Activated T-helper 1 cell treated with anti-CD3 and anti-CD28 coated beads, Interleukin-12 subunit alpha, Interleukin-12 subunit beta, Interleukin-2, Interleukin-4 antibody, amounts not matched to agents 30 ng/mL and 10 ng/mL and 1 ng/mL, durations not matched to agents 14 hours and 24 hours and 36 hours (primary cell): ENCODE data around the gene SH3RF3. TPM values are rescaled to one million over a fixed set of nuclear protein-coding genes. Genes with fewer than 3 reads are reported as not detected.

Experiments used
- DNase-seq: peaks from one replicate; pipeline ENCODE4 v3.0.0; 2021; ENCODE audit warnings: low spot score
- H3K27ac Mint-ChIP-seq: one replicate; pipeline ENCODE4 v1.8.0; 2021; ENCODE audit warnings: mild to moderate bottlenecking, mixed read lengths
- H3K27me3 Mint-ChIP-seq: one replicate; pipeline ENCODE4 v1.8.0; 2022; ENCODE audit warnings: mild to moderate bottlenecking, moderate library complexity, mixed read lengths; ENCODE audit not compliant: insufficient read depth
- H3K36me3 Mint-ChIP-seq: one replicate; pipeline ENCODE4 v1.8.0; 2021; ENCODE audit warnings: low read depth, mixed read lengths
- H3K4me1 Mint-ChIP-seq: one replicate; pipeline ENCODE4 v1.8.0; 2021; ENCODE audit warnings: low read depth, mixed read lengths
- H3K4me3 Mint-ChIP-seq: one replicate; pipeline ENCODE4 v1.8.0; 2021; ENCODE audit warnings: mild to moderate bottlenecking, moderate library complexity, mixed read lengths
- H3K9me3 Mint-ChIP-seq: one replicate; pipeline ENCODE4 v1.8.0; 2021; ENCODE audit warnings: mixed read lengths
- intact Hi-C: fragments of 100-400 bp; cut with micrococcal nuclease; formaldehyde crosslinking; loops from one replicate; pipeline ENCODE4 v1.15.1; 2024
- total RNA-seq: library from RNA; stranded (reverse); gene quantifications from 2 replicates; pipeline ENCODE4 v1.2.3, GENCODE V29; 2022

The SH3RF3 gene
- total RNA-seq, 1 donor from 2014 or later: 0.39 TPM

GRCh38 chr2:109432421-109432820 lies 303.4 kb downstream of the SH3RF3 start:
- Mint-ChIP-seq H3K36me3 (no peaks in the 10 kb centered on the region), H3K27ac (no peak overlapping the region), H3K4me1 (no peaks in the 10 kb centered on the region), H3K9me3 (no peaks in the 10 kb centered on the region), H3K27me3 (peaks cover 3% of the 10 kb centered on the region), H3K4me3 (no peak overlapping the region)
- intact Hi-C loops: no loop called here
- no peak for DNase-seq

DNA sequence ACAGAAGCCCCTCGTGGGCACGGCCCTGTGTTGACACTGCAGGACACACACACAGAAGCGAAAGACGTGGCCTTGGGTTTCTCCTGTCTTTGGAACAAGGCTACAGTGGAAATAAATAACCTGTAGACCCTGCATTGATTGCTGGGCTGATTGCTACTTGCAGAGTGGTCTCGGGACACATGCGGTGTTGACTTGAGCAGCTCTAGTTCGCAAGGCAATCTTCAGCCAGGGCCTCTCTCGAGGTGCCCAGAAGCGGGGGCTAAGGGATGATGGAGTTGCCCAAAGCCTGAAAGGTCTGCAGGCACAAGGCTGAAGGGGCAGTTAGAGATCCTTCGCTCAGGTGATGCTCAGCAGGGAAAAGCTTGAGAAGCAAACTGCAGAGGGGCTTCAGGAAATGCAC lies 304.5 kb downstream of the SH3RF3 start:
- no peaks in the 10 kb centered on the region for H3K4me1 Mint-ChIP-seq
- H3K9me3 Mint-ChIP-seq: no peaks in the 10 kb centered on the region
- no peak overlapping the region for H3K27ac Mint-ChIP-seq
- H3K4me3 Mint-ChIP-seq: no peak overlapping the region
- no peaks in the 10 kb centered on the region for H3K36me3 Mint-ChIP-seq
- intact Hi-C loops: no loop called here
- H3K27me3 Mint-ChIP-seq: peaks cover 3% of the 10 kb centered on the region
- no peak for DNase-seq

DNA sequence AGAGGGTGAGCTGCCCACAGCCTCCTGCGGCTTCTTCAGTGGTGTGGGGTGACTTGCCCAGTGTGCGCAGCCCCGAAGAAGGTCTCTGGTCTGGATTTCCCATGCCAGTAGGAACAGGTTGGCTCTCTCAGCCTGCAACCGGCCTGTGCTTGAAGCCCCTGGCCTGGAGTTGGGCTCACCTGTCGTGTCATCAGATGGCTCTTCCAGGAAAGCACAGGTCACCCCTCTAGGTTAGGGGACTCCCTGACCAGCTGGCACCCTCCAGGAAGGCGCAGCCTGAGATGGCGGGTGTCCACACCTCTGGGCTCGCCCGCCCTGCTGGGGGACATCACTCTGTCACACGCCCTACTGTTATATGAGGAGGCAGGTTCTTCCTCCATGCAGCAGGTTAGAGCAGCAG lies 304.9 kb downstream of the SH3RF3 start:
- H3K4me1 Mint-ChIP-seq: no peaks in the 10 kb centered on the region
- DNase-seq: no peak
- H3K4me3 Mint-ChIP-seq: no peak overlapping the region
- intact Hi-C loops: no loop called here
- no peaks in the 10 kb centered on the region for H3K9me3 Mint-ChIP-seq
- H3K27ac Mint-ChIP-seq: no peak overlapping the region
- H3K36me3 Mint-ChIP-seq: no peaks in the 10 kb centered on the region
- H3K27me3 Mint-ChIP-seq: peaks cover 3% of the 10 kb centered on the region

- DNase-seq: no peak
- Mint-ChIP-seq H3K36me3 (no peaks in the 10 kb centered on the region), H3K4me3 (no peak overlapping the region), H3K27ac (no peak overlapping the region), H3K4me1 (no peaks in the 10 kb centered on the region), H3K27me3 (peaks cover 3% of the 10 kb centered on the region), H3K9me3 (no peaks in the 10 kb centered on the region)
- intact Hi-C loops: no loop called here
These were observed 305.3 kb downstream of the SH3RF3 start for GRCh38 chr2:109434351-109434750.

DNA sequence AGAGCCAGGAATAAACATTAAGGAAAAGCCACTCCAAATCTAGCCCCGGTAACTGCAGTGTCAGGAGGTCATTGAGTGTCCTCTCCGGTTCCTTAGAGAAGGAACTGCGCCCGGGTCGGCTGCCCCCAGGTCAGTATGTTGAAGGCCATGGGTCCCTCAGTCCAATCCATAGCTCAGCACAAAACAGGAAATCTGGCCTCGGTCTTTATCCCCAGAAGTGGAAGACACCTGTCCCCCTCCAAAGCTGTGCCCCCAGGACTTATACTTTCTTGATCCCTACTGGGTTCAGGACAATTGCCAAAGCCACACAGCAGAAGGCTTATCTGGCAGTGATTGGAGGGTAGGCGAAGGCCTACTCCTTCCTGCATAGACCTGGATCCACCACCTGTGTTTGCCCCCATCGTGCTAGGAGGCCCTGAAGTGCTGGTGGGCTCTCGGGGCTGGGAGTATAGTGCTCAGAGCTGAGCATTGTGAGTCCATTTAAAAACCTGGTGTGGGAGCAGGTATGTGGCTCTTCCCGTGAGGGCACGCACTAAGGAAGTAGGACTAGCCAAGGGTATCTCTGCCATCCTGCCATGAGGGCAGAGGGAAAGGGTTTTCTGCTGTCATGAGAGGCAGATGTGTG lies 306.2 kb downstream of the SH3RF3 start:
- Mint-ChIP-seq H3K27ac (no peak overlapping the region), H3K27me3 (peaks cover 3% of the 10 kb centered on the region), H3K4me1 (no peaks in the 10 kb centered on the region), H3K9me3 (peaks cover 4% of the 10 kb centered on the region), H3K4me3 (no peak overlapping the region), H3K36me3 (no peaks in the 10 kb centered on the region)
- no peak for DNase-seq
- intact Hi-C loops: no loop called here

DNA sequence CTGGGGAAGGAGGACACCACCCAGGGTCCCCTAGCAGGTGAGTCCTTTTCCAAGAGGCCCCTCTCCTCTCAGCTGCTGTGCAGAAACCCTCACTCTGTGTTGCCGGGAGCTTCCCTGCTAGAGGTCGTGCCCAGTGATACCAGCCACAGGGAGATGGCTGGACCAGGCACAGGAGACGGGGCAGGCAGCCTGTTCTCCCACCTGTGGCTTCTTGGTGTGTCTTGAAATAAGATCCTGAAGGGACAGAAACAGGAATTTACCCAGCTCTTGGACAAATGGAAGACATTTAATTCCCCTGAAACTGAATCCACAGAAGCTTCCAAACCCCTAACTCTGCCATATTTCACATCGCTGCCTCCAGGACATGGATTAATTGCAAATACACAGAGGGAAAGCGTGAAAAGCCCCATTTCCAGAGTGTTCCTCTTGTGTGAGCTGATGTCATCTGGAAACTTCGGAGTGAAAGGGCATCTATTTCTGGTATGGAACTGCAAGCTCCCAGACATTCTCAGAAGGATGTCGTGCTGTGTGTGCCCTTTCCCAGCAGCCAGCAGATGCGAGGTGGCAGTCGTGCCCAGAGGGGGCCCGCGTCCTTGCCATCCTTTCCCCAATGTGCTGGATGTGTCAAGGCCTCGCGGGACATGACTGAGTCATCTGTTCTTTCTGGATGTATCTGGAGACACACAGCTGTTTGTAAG lies 307.0 kb downstream of the SH3RF3 start:
- H3K27me3 Mint-ChIP-seq: no peaks in the 10 kb centered on the region
- intact Hi-C loops: no loop called here
- DNase-seq: no peak
- no peak overlapping the region for H3K27ac Mint-ChIP-seq
- H3K9me3 Mint-ChIP-seq: peaks cover 11% of the 10 kb centered on the region
- H3K36me3 Mint-ChIP-seq: no peaks in the 10 kb centered on the region
- no peak overlapping the region for H3K4me3 Mint-ChIP-seq
- no peaks in the 10 kb centered on the region for H3K4me1 Mint-ChIP-seq

- H3K27ac Mint-ChIP-seq: no peak overlapping the region
- peaks cover 18% of the 10 kb centered on the region for H3K9me3 Mint-ChIP-seq
- DNase-seq: no peak
- H3K4me1 Mint-ChIP-seq: no peaks in the 10 kb centered on the region
- intact Hi-C loops: no loop called here
- H3K4me3 Mint-ChIP-seq: no peak overlapping the region
- no peaks in the 10 kb centered on the region for H3K36me3 Mint-ChIP-seq
- no peaks in the 10 kb centered on the region for H3K27me3 Mint-ChIP-seq
These were observed 307.7 kb downstream of the SH3RF3 start for GRCh38 chr2:109436610-109437225.

DNA sequence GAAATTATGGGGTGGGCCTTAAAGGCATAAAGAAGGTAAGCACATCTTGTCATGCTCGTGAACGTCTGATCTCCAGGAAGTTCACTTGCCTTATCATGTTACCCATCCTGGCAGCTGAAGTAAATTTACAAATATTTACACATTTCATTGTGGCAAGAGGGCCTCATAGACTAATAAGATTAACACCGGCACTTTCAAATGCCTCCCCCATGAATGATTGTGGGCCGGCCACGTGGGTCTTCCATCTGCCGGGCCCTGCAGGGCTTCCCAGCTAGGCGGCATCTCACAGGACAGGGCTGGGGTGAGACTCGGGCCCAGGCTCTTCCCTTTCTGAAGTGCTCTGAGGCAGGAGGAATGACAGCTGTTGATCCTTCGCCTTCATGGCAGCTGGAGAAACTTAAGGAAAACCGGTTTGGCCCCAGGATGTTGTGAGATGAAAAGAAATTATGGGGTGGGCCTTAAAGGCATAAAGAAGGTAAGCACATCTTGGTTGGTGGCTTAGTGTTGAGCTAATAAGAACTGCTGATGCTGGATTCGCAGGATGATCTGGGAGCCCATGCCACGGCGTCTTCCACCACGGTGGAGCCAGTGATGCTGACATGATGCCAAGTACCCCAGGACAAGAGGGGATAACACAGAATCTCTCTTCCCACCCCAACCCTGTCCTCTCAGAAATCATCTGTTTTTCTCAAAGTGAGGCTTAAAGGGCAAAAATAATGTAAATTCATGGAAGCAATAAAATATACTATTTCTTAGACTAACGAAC lies 308.5 kb downstream of the SH3RF3 start:
- H3K4me3 Mint-ChIP-seq: no peak overlapping the region
- no peak for DNase-seq
- no peaks in the 10 kb centered on the region for H3K36me3 Mint-ChIP-seq
- no peak overlapping the region for H3K27ac Mint-ChIP-seq
- H3K9me3 Mint-ChIP-seq: peaks cover 22% of the 10 kb centered on the region
- intact Hi-C loops: no loop called here
- H3K4me1 Mint-ChIP-seq: no peaks in the 10 kb centered on the region
- no peaks in the 10 kb centered on the region for H3K27me3 Mint-ChIP-seq

DNA sequence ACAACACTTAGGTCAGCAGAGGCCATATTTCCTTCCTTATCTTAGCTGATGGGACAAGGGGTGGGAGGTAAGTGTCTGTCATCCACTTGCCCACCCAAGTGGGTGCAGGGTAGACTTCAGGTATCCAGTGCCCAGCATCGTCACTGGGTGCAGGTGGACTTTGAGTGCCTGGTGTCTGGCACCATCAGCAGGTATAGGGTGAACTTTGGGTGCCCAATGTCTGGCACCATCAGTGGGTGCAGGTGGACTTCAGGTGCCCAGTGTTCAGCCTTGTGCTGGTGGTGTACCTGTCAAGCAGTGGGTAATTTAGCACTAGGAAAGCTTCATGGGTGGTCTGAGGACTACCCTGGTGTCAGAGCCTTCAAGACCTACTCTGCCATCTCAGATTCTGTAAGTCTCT lies 309.1 kb downstream of the SH3RF3 start:
- no peak overlapping the region for H3K4me3 Mint-ChIP-seq
- intact Hi-C loops: no loop called here
- H3K9me3 Mint-ChIP-seq: peaks cover 25% of the 10 kb centered on the region
- no peaks in the 10 kb centered on the region for H3K27me3 Mint-ChIP-seq
- no peaks in the 10 kb centered on the region for H3K36me3 Mint-ChIP-seq
- H3K4me1 Mint-ChIP-seq: no peaks in the 10 kb centered on the region
- H3K27ac Mint-ChIP-seq: no peak overlapping the region
- DNase-seq: no peak

- Mint-ChIP-seq H3K27me3 (no peaks in the 10 kb centered on the region), H3K4me3 (no peak overlapping the region), H3K27ac (no peak overlapping the region), H3K9me3 (peaks cover 31% of the 10 kb centered on the region), H3K36me3 (no peaks in the 10 kb centered on the region), H3K4me1 (no peaks in the 10 kb centered on the region)
- intact Hi-C loops: no loop called here
- no peak for DNase-seq
These were observed 309.9 kb downstream of the SH3RF3 start for GRCh38 chr2:109438773-109439389.

DNA sequence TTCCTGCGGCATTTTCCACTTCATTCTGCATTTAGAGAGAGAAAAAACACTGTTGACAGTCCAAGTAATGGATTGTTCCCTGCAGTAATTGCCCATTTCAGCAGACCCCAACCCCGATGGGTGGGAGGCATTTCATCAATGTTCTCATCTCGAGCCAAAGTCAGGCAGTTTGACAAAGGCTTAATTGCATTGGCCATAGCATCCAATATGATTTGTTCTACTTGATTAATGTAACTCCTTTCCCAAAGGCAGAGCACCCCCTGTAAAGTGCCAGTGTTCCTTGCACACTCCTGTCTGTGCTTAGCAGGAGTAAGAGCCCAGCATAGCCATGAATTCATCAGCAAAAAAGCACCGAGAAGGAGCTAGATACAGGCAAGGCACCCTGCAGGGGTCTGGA lies 310.4 kb downstream of the SH3RF3 start:
- DNase-seq: no peak
- no peaks in the 10 kb centered on the region for H3K27me3 Mint-ChIP-seq
- peaks cover 32% of the 10 kb centered on the region for H3K9me3 Mint-ChIP-seq
- no peak overlapping the region for H3K4me3 Mint-ChIP-seq
- no peak overlapping the region for H3K27ac Mint-ChIP-seq
- intact Hi-C loops: no loop called here
- H3K4me1 Mint-ChIP-seq: no peaks in the 10 kb centered on the region
- no peaks in the 10 kb centered on the region for H3K36me3 Mint-ChIP-seq

DNA sequence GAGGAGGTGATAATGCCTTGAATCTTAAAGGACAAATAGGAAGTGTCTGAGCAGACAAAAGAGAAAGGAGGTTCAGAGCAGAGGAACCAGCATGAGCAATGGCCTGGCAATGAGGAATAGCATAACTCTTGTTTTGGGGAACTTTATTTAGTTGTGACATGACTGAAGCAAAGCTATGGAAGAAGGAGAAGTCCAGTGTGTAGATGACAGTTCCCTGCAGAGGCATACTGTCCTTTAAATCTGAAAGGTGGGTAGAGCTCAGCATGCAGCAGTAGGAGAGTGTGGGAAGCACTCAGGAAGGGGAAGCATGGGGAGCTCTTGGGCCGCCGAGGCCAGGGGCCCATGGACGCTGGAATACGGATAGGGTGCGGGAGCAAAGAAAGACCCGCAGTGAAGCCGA lies 311.0 kb downstream of the SH3RF3 start:
- Mint-ChIP-seq H3K4me1 (no peaks in the 10 kb centered on the region), H3K4me3 (no peak overlapping the region), H3K9me3 (peaks cover 38% of the 10 kb centered on the region), H3K36me3 (peaks cover 2% of the 10 kb centered on the region), H3K27ac (no peak overlapping the region), H3K27me3 (no peaks in the 10 kb centered on the region)
- intact Hi-C loops: no loop called here
- DNase-seq: no peak
